ENCODE data around the gene ACSF3. TPM values are rescaled to one million over a fixed set of nuclear protein-coding genes. Genes with fewer than 3 reads are reported as not detected.

The ACSF3 gene
- total and polyA plus RNA-seq, 2 donors (not counting 1 experiment from before 2014, with no cell fraction given) = 45.2 to 113 TPM

- H3K9me3 Mint-ChIP-seq (ENCODE audit: insufficient read depth) = no peaks in the 10 kb centered on the region
- H3K27me3 Mint-ChIP-seq = no peaks in the 10 kb centered on the region
- H3K4me1 Mint-ChIP-seq = peaks cover 9% of the 10 kb centered on the region
- ChIA-PET CTCF (no interaction called here), POLR2A (no interaction called here)
- H3K4me3 Mint-ChIP-seq = no peak overlapping the region
- no peak for DNase-seq
- H3K27ac ChIP-seq (ENCODE audit: low read length in 2 of 2) = no peak overlapping the region
- no peak overlapping the region for H2AFZ ChIP-seq (ENCODE audit: insufficient read depth, low read depth, low read length, poor library complexity, severe bottlenecking)
- H3K9ac ChIP-seq (ENCODE audit: low read length) = no peak overlapping the region
- intact Hi-C loops (cut with micrococcal nuclease) = no loop called here
- peaks cover 0 to 5% (median 0%) of the 10 kb centered on the region in 3 donors for H3K9me3 ChIP-seq (ENCODE audit: control extremely low read depth in 1 of 3, control insufficient read depth in 2 of 3, insufficient read depth in 1 of 3, low read length in 2 of 3)
- H3K27me3 ChIP-seq (replicated peaks in 1 of 4; ENCODE audit: control extremely low read depth in 1 of 4, control insufficient read depth in 3 of 4, insufficient read depth in 4 of 4, low read length in 3 of 4) = peaks cover 0 to 7% (median 0%) of the 10 kb centered on the region in 4 experiments
- H3K4me3 ChIP-seq (ENCODE audit: control extremely low read depth in 1 of 5, extremely low read depth in 1 of 5, insufficient read depth in 1 of 5, low read depth in 2 of 5, low read length in 4 of 5) = no peak overlapping the region
- H3K4me1 ChIP-seq (ENCODE audit: control insufficient read depth in 2 of 2, insufficient read depth in 2 of 2, low read length in 2 of 2) = peaks cover under 1 to 7% of the 10 kb centered on the region in 2 donors
- no peak for ATAC-seq (ENCODE audit: low read depth)
- H3K79me2 ChIP-seq (ENCODE audit: control insufficient read depth, insufficient read depth, low read length) = no peaks in the 10 kb centered on the region
- H3K27ac Mint-ChIP-seq = no peak overlapping the region
- H3K36me3 ChIP-seq (replicated peaks in 1 of 2; ENCODE audit: control extremely low read depth in 1 of 2, control insufficient read depth in 1 of 2, extremely low read depth in 1 of 2, insufficient read depth in 2 of 2, low read length in 1 of 2) = no peaks in the 10 kb centered on the region
- H4K20me1 ChIP-seq (ENCODE audit: control insufficient read depth, insufficient read depth, low read length, poor library complexity, severe bottlenecking) = no peaks in the 10 kb centered on the region
- 96% methylated on average over 15 of the region's 15 CpGs for WGBS (ENCODE audit: insufficient coverage)
- TF ChIP-seq EZH2 (IDR thresholded peaks at IDR 0.05; ENCODE audit: borderline replicate concordance, insufficient read depth, low read depth, low read length, poor library complexity, severe bottlenecking) = no peak
- no peak for TF ChIP-seq CTCF (IDR thresholded peaks at IDR 0.05)
- no peak overlapping the region for H3K4me2 ChIP-seq (replicated peaks; ENCODE audit: low read depth, low read length, poor library complexity, severe bottlenecking)
Observed at GRCh38 chr16:89055313-89055712, 38.3 kb upstream of the ACSF3 start.

- TF ChIP-seq CTCF (IDR thresholded peaks at IDR 0.05) = no peak
- TF ChIP-seq EZH2 (IDR thresholded peaks at IDR 0.05; ENCODE audit: borderline replicate concordance, insufficient read depth, low read depth, low read length, poor library complexity, severe bottlenecking) = no peak
- WGBS (ENCODE audit: insufficient coverage) = 91% methylated on average over 24 of the region's 25 CpGs
- CTCF ChIA-PET = no interaction called here
- no peak overlapping the region for H3K9ac ChIP-seq (ENCODE audit: low read length)
- Mint-ChIP-seq H3K4me1 (peaks cover 15% of the 10 kb centered on the region), H3K27ac (no peak overlapping the region), H3K27me3 (no peaks in the 10 kb centered on the region), H3K9me3 (ENCODE audit: insufficient read depth) (no peaks in the 10 kb centered on the region), H3K4me3 (no peak overlapping the region)
- no peak overlapping the region for H3K4me2 ChIP-seq (replicated peaks; ENCODE audit: low read depth, low read length, poor library complexity, severe bottlenecking)
- intact Hi-C loops (cut with micrococcal nuclease) = no loop called here
- H3K9me3 ChIP-seq (ENCODE audit: control extremely low read depth in 1 of 3, control insufficient read depth in 2 of 3, insufficient read depth in 1 of 3, low read length in 2 of 3) = peaks cover 0 to 5% (median 0%) of the 10 kb centered on the region in 3 donors
- H3K36me3 ChIP-seq (replicated peaks in 1 of 2; ENCODE audit: control extremely low read depth in 1 of 2, control insufficient read depth in 1 of 2, extremely low read depth in 1 of 2, insufficient read depth in 2 of 2, low read length in 1 of 2) = no peaks in the 10 kb centered on the region
- POLR2A ChIA-PET = no interaction called here
- peaks cover 0 to 7% (median 0%) of the 10 kb centered on the region in 4 experiments for H3K27me3 ChIP-seq (replicated peaks in 1 of 4; ENCODE audit: control extremely low read depth in 1 of 4, control insufficient read depth in 3 of 4, insufficient read depth in 4 of 4, low read length in 3 of 4)
- H3K4me3 ChIP-seq (ENCODE audit: control extremely low read depth in 1 of 5, extremely low read depth in 1 of 5, insufficient read depth in 1 of 5, low read depth in 2 of 5, low read length in 4 of 5) = no peak overlapping the region
- no peaks in the 10 kb centered on the region for H3K79me2 ChIP-seq (ENCODE audit: control insufficient read depth, insufficient read depth, low read length)
- DNase-seq = no peak
- H4K20me1 ChIP-seq (ENCODE audit: control insufficient read depth, insufficient read depth, low read length, poor library complexity, severe bottlenecking) = no peaks in the 10 kb centered on the region
- H2AFZ ChIP-seq (ENCODE audit: insufficient read depth, low read depth, low read length, poor library complexity, severe bottlenecking) = no peak overlapping the region
- peaks cover 5 to 14% of the 10 kb centered on the region in 2 donors for H3K4me1 ChIP-seq (ENCODE audit: control insufficient read depth in 2 of 2, insufficient read depth in 2 of 2, low read length in 2 of 2)
- ATAC-seq (ENCODE audit: low read depth) = no peak
- H3K27ac ChIP-seq (ENCODE audit: low read length in 2 of 2) = no peak overlapping the region
Observed at GRCh38 chr16:89055894-89056555, 37.6 kb upstream of the ACSF3 start.

All from B cell (primary cell).